GM04504 (cell line): ENCODE data around the gene NPAS3.
A peak's percentile ranks its signal among the peaks of the same experiment; 100 is the strongest.
"Not testable (repeated sequence)": the region's sequence is repeated elsewhere in the genome, so short reads cannot be mapped to it uniquely, and the experiment has no call there.

Experiments used
- DNase-seq: peaks from one replicate; pipeline ENCODE4 v3.0.0-alpha.2; 2012; ENCODE audit warnings: low read depth

The NPAS3 gene

GRCh38 chr14:33081259-33081658, 142.6 kb downstream of the NPAS3 start:
- DNase-seq, result no peak

- no peak for DNase-seq
These were observed 147.1 kb downstream of the NPAS3 start for GRCh38 chr14:33085799-33086198.

- DNase-seq, result not testable (repeated sequence)
These were observed 149.6 kb downstream of the NPAS3 start for GRCh38 chr14:33088274-33088673.

DNA sequence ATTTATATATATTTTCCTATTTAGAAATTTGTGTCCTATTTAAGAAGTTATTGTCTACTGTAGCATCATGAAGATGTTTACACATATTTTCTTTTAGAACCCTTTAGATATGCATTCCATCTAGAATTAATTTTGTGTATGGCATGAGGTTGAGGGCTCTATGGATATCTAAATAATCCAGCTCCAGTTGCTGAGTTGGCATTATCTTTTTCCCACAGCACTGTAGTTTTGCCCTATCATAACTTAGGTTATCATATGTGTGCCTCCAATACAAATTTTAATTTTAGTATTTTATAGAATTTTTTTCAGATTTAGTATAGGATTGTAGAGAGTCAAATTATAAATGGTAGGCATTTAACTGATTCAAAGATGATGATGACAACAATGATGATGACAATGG, 159.3 kb downstream of the NPAS3 start:
- no peak for DNase-seq

- DNase-seq, result peak; percentile 24
These were observed 164.8 kb downstream of the NPAS3 start for GRCh38 chr14:33103489-33103888.

- no peak for DNase-seq
These were observed 165.3 kb downstream of the NPAS3 start for GRCh38 chr14:33103966-33104365.

GRCh38 chr14:33110737-33111443, 172.2 kb downstream of the NPAS3 start:
- no peak for DNase-seq

- peak; percentile 11 for DNase-seq
These were observed 175.7 kb downstream of the NPAS3 start for GRCh38 chr14:33114331-33114730.

DNA sequence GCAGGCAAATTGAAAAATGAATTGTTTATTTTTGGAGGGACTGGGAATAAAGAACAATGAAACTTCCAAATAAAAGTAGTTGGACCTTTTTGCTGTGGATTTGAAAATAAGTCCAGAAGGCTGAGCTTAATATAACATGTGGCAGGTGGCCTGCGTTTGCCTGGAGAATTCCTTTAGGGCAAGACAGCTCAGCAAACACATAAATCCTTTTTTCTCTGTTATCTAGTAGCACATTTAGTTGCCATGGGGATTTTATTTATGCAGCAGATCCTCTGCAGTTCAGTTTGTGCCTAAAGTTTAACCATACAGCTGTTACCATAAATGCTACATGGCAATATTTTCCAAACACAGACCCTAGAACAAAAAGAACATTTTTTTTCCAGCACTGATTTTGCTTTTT, 180.0 kb downstream of the NPAS3 start:
- no peak for DNase-seq

GRCh38 chr14:33120341-33120740, 181.7 kb downstream of the NPAS3 start:
- peak; percentile 44 for DNase-seq

DNA sequence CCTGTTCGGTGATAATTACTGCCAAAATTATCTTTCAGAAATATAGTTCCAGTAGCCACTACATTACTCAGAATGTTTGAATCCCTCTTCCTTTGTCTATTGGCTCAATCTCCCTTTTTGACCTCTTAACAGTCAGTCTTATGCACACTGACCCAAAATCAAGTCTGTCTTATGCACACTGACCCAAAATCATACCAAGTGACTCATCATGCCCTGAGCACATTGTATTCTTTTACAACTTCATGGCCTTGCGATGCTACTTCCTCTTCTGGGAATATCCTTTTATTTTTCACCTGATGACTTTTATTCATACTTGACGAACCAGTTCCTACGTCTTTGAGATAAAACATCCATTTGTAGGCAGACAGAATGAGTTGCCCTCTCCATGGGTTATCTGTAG, 182.3 kb downstream of the NPAS3 start:
- DNase-seq, result no peak

DNA sequence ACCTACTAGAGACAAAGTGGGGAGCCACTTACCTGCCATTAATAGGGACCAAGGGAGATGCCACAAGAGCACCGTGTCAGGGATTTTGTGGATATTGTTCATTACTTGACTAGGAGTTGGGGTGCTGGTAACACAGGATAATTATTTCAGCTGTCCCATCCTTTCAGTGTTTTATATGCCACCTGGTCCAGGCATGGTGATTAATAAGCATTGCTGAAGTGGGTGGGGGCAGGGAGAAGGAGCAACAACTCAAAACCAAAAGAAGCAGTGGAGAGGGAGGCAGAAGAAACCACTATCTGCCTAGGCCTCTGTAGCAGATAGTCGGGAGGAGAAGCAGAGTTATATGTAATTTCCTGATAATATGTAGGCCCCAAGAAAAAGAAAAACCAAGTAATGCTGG, 184.6 kb downstream of the NPAS3 start:
- no peak for DNase-seq

DNA sequence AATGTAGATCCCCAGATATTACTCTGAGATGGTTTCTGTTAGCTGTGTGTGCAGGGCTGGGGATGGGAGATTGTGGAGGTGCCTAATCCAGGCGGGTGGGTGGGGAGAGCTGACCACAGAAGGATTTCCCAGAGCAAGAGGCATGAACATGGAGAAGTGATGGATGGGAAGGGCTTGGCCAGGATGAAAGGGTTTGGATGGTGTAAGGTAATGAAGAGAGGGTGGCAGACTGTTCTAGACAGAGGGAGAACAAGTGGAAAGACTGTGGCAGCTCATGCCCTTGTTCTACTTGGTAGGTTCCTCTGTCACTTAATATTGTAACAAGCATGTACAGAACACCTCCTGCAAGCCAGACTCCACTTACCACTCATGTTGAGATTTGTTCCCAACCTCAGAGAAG, 187.8 kb downstream of the NPAS3 start:
- DNase-seq, result no peak

DNA sequence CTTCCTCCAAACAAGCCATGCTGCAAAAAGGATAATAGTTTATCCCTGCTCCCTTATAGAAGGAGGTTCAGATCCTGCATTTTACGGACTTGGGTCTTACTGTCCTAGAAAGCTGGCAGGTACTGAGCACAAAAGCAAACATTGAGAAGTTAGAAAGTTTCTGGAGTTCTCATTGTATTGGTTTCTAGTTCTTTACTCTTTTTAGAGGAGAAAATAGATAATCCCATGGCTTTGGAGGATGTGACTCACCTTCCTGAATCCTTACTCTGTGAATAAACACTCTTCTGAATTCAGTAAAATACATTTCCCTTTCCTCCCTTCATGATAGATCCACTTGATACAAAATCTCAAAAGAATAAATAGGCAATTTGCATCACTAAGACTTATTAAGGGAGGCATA, 188.9 kb downstream of the NPAS3 start:
- no peak for DNase-seq

GRCh38 chr14:33131801-33132200, 193.1 kb downstream of the NPAS3 start:
- DNase-seq, result no peak

DNA sequence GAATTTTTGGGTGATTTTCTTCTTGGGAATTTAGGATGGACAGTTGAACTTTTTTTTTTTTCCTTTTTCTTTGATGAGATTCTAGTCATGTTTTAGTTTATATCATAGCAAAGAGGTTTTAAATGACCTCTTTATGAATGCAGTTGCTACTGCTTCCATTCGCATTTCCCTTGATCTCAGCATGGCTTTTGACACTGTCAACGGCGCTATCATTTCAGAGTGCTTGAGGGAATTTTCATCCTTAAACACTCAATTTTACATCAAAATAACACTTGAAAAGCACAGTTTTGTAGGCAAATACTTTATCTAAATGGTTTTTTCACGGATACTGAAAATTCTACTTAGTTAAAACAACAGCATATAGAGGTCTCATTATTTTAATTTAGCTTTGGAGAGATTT, 195.5 kb downstream of the NPAS3 start:
- no peak for DNase-seq

DNA sequence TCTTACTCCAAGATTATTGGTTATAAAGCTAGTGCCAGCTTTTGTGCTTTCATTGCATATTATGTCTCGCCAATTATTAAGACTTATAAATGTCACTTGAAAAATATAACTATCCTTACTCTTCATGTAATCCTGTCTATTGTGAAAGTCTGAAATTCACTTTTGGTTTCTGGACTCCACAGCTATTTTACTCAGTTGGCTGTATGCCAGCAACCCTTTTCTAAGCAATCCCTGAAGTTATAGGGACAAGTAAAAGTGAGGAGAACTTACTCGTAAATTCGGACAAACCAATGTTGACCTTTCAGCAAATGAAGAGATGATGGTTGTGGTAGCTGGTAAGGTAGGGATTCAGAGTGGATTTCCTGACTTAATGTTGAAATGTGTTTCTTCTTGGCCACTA, 196.3 kb downstream of the NPAS3 start:
- DNase-seq, result no peak

DNA sequence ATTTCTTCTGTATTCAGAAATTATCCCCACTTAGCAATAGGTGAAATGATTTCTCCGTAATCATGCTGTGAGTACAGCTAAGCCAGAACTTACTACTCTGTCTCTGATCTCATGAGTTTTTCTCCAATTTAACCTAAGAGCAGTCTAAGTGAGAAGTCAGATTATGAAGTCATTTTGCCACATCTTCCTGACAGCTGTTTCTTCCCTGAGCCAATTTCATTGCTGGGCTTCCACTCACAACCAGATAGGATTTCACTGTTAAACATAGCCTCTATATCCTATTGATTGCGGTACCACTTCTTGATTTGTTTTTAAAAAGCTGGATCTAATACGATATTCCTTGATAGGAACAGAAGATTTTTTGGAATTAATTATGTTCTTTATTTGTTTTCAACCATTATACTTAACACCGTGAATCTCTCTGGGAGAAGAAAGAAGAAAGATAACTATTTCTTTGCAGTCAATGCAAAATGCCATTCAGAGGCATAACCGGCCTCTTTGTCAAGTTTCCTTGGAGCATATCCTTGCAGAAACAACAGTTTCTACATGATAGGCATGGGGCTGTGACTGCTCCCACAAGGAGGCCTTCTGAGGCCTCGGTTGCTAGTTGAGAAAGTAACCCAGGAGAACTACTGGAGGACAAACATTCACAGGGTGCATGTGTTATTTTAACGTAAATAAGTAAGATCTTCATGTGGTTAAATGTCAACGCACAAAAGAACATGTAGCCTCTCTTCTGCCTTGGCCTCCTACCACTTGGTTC, 212.2 kb downstream of the NPAS3 start:
- DNase-seq, result no peak

GRCh38 chr14:33163109-33163508, 224.4 kb downstream of the NPAS3 start:
- no peak for DNase-seq

GRCh38 chr14:33163600-33163999, 224.9 kb downstream of the NPAS3 start:
- no peak for DNase-seq

- DNase-seq, result no peak
These were observed 226.7 kb downstream of the NPAS3 start for GRCh38 chr14:33165144-33165925.

- DNase-seq, result no peak
These were observed 227.2 kb downstream of the NPAS3 start for GRCh38 chr14:33165926-33166289.

DNA sequence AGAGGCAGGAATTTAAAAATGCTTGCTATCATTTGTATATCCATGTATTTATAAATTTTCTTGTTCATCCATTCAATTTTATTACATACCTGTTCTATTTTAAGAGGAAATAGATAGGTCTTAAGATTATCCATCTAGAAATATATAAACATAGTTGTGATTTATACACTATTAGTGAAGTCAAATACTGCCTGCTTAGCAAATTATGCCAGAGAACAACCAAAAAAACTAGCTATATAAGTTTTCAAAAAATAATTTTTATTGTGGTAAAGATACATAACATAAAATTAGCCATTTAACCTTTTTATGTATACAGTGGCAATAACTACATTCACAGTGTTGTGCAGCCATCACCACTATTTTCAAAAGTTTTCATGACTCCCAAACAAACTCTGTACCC, 237.3 kb downstream of the NPAS3 start:
- no peak for DNase-seq
